Smooth muscle cell (in vitro differentiated cells): ENCODE data around the gene MVD. TPM values are rescaled to one million over a fixed set of nuclear protein-coding genes. Genes with fewer than 3 reads are reported as not detected.

Experiments used
- DNase-seq: peaks from one replicate; lab custom pipeline; 2025; ENCODE audit not compliant: unreplicated experiment; lab: John Stamatoyannopoulos, UW
- H2AFZ ChIP-seq: fragments of 200-600 bp; sonication (generic); 2 replicates; pipeline ENCODE4 v1.6.0; 2016; ENCODE audit warnings: antibody characterized with exemption, low read depth, mild to moderate bottlenecking
- H3F3A ChIP-seq: fragments of 200-600 bp; sonication (generic); 2 replicates; pipeline ENCODE4 v1.6.0; 2017; ENCODE audit warnings: antibody characterized with exemption, low read depth
- H3K27ac ChIP-seq: fragments of 200-600 bp; sonication (generic); 2 replicates; pipeline ENCODE4 v1.5.1; 2016; ENCODE audit warnings: low read depth, mild to moderate bottlenecking
- H3K27me3 ChIP-seq: fragments of 200-600 bp; sonication (generic); 2 replicates; pipeline ENCODE4 v1.6.1; 2016; ENCODE audit warnings: low read depth, mild to moderate bottlenecking
- H3K36me3 ChIP-seq: fragments of 200-600 bp; sonication (generic); 2 replicates; pipeline ENCODE4 v1.5.1; 2016; ENCODE audit warnings: low read depth
- H3K4me1 ChIP-seq: fragments of 200-600 bp; sonication (generic); 2 replicates; pipeline ENCODE4 v1.5.1; 2016; ENCODE audit warnings: low read depth
- H3K4me2 ChIP-seq: fragments of 200-600 bp; sonication (generic); 2 replicates; pipeline ENCODE4 v1.6.0; 2016; ENCODE audit warnings: mild to moderate bottlenecking
- H3K4me3 ChIP-seq: fragments of 200-600 bp; sonication (generic); 2 replicates; pipeline ENCODE4 v1.5.1; 2016; ENCODE audit warnings: mild to moderate bottlenecking
- H3K79me2 ChIP-seq: fragments of 200-600 bp; sonication (generic); 2 replicates; pipeline ENCODE4 v1.6.0; 2016; ENCODE audit warnings: low read depth, mild to moderate bottlenecking
- H3K9ac ChIP-seq: fragments of 200-600 bp; sonication (generic); 2 replicates; pipeline ENCODE4 v1.6.0; 2016; ENCODE audit warnings: low read depth
- H3K9me3 ChIP-seq: fragments of 200-600 bp; sonication (generic); replicated peaks from 2 replicates; pipeline ENCODE4 v1.5.1; 2016; ENCODE audit warnings: low read depth
- H4K20me1 ChIP-seq: fragments of 200-600 bp; sonication (generic); 2 replicates; pipeline ENCODE4 v1.6.0; 2016; ENCODE audit warnings: low read depth
- WGBS: methylation state at CpG from one replicate; pipeline ENCODE4 v1.1.7; 2016; ENCODE audit warnings: low lambda C conversion rate; 5-methylcytosine and 5-hydroxymethylcytosine counted together
- polyA plus RNA-seq: library from polyadenylated mRNA; unstranded; fragments of >200 nt; fragmentation: Nextera tagmentation; extraction: Ambion mirVana; gene quantifications from 2 replicates; pipeline ENCODE4 v1.2.1, GENCODE V29; 2016
- total RNA-seq: library from RNA; depleted of rRNA; stranded (reverse); fragments of >200 nt; gene quantifications from 2 replicates; pipeline ENCODE4 v1.2.3, GENCODE V29; 2014
- TF ChIP-seq, protein P1 (sequence below): fragments of 200-600 bp; sonication (generic); IDR thresholded peaks from 2 replicates; pipeline ENCODE4 v1.5.1; 2017; ENCODE audit warnings: borderline replicate concordance, mild to moderate bottlenecking, antibody characterized with exemption; ENCODE audit not compliant: insufficient read depth, poor library complexity, severe bottlenecking

Gene MVD
- total and polyA plus RNA-seq, 2 experiments from 2014 or later: 46.1 to 113 TPM

DNA sequence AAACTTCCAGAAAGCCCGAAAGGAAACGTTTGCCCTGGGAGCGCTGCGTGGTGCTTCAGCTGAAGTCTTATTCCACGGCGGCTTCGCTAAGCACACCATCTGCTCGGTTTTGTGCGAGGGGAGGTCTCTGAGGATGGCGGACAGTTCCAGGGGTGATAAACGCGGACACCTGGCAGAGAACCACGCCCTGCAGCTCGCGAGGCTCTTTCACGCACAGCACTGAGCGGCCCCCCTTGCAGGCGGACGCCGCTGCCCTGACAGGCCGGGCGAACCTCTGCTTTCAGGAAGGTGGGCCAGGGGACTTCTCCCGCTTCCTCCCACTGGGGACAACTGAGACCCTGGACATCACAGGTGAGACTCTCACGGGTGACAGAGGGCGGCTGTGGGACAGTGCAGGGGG, 3.7 kb downstream of the MVD start:
- DNase-seq: no peak
- peaks cover 5% of the 10 kb centered on the region for H3K4me1 ChIP-seq
- H2AFZ ChIP-seq: no peak overlapping the region
- H3K36me3 ChIP-seq: no peaks in the 10 kb centered on the region
- H3K27me3 ChIP-seq: no peaks in the 10 kb centered on the region
- H3K4me3 ChIP-seq: no peak overlapping the region
- H4K20me1 ChIP-seq: peaks cover 65% of the 10 kb centered on the region
- no peaks in the 10 kb centered on the region for H3K9me3 ChIP-seq
- H3F3A ChIP-seq: no peaks in the 10 kb centered on the region
- no peak overlapping the region for H3K27ac ChIP-seq
- TF ChIP-seq, protein P1, sequence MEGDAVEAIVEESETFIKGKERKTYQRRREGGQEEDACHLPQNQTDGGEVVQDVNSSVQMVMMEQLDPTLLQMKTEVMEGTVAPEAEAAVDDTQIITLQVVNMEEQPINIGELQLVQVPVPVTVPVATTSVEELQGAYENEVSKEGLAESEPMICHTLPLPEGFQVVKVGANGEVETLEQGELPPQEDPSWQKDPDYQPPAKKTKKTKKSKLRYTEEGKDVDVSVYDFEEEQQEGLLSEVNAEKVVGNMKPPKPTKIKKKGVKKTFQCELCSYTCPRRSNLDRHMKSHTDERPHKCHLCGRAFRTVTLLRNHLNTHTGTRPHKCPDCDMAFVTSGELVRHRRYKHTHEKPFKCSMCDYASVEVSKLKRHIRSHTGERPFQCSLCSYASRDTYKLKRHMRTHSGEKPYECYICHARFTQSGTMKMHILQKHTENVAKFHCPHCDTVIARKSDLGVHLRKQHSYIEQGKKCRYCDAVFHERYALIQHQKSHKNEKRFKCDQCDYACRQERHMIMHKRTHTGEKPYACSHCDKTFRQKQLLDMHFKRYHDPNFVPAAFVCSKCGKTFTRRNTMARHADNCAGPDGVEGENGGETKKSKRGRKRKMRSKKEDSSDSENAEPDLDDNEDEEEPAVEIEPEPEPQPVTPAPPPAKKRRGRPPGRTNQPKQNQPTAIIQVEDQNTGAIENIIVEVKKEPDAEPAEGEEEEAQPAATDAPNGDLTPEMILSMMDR: no peak
- H3K4me2 ChIP-seq: no peak overlapping the region
- no peak overlapping the region for H3K9ac ChIP-seq
- peaks cover 50% of the 10 kb centered on the region for H3K79me2 ChIP-seq
- WGBS: 97% methylated on average over 25 of the region's 25 CpGs

DNA sequence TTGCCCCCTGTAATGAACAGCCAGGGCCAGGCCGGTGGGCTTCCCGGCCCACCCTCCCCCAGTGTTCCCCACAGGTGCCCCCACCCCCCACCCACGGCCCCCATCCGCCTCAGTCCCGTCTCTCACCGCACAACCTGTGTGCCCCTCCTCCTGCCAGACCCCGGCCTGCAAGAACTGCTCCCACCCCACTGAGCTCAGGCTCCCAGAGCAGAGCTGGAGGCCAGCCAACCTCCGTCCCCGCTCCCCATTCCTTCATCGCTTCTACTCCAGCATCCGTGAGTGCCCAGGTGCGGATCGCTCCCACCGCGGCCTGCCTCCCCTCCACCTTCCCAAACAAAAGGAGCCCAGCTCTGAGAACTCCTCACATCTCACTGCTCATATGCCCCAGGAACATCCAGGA, 4.2 kb downstream of the MVD start:
- Histone ChIP-seq H3K4me3 (no peak overlapping the region), H3F3A (no peaks in the 10 kb centered on the region), H4K20me1 (peaks cover 65% of the 10 kb centered on the region), H3K27ac (no peak overlapping the region), H3K27me3 (no peaks in the 10 kb centered on the region), H3K9ac (no peak overlapping the region), H2AFZ (no peak overlapping the region), H3K79me2 (peaks cover 48% of the 10 kb centered on the region), H3K36me3 (no peaks in the 10 kb centered on the region), H3K4me1 (peaks cover 5% of the 10 kb centered on the region), H3K4me2 (no peak overlapping the region), H3K9me3 (no peaks in the 10 kb centered on the region)
- TF ChIP-seq, protein P1: no peak
- no peak for DNase-seq
- WGBS: 96% methylated on average over 12 of the region's 15 CpGs

DNA sequence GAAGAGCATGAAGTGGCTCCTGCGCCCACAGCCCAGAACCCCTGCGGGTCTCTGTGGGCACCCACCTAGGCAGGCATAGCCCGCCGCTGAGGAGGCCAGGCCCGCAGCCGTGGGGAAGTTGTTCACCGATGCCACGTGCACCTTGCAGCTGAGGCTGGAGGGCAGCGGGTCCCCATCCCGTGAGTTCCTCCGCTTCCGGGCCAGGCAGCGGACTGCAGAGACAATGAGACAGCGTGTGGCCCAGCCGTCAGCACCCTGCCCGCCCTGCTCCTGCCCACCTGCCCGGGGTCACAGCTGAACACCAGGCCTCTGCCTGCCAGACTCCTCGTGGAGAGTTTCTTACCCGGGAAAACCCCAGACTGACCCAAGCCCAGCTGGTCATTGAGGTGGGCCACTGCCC, 5.5 kb downstream of the MVD start:
- H3K36me3 ChIP-seq: no peaks in the 10 kb centered on the region
- no peak overlapping the region for H3K4me3 ChIP-seq
- WGBS: 97% methylated on average over 19 of the region's 19 CpGs

More for the DNA sequence above, 5.5 kb downstream of the MVD start:
- TF ChIP-seq, protein P1: no peak
- H3K79me2 ChIP-seq: peaks cover 38% of the 10 kb centered on the region
- DNase-seq: no peak
- H3K9ac ChIP-seq: no peak overlapping the region
- H3K9me3 ChIP-seq: no peaks in the 10 kb centered on the region
- H3K4me1 ChIP-seq: peaks cover 5% of the 10 kb centered on the region
- H3K27ac ChIP-seq: no peak overlapping the region
- H3K27me3 ChIP-seq: no peaks in the 10 kb centered on the region
- peaks cover 63% of the 10 kb centered on the region for H4K20me1 ChIP-seq
- H3K4me2 ChIP-seq: no peak overlapping the region
- no peaks in the 10 kb centered on the region for H3F3A ChIP-seq
- H2AFZ ChIP-seq: no peak overlapping the region
